ENCODE measurements around the gene BZW2.

DNA sequence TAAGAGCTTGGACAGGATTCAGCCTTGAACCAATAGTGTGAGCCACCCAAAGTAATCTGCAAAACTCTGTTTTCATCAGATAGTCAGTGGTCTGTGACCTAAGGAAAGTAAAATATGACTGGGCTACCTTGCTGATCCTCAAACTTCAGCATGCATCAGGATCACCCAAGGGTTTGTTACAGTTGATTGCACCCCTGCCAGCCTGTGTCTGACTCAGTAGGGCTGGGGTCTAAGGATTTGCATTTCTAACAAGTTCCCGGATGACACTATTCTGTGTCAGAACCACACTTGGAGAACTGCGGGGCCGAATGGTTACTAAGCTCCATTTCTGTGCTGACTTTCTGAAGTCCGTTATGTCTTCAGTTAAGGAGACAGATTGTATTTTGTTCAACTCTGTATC, 66.9 kb downstream of the BZW2 start:
- TF ChIP-seq, protein P1, sequence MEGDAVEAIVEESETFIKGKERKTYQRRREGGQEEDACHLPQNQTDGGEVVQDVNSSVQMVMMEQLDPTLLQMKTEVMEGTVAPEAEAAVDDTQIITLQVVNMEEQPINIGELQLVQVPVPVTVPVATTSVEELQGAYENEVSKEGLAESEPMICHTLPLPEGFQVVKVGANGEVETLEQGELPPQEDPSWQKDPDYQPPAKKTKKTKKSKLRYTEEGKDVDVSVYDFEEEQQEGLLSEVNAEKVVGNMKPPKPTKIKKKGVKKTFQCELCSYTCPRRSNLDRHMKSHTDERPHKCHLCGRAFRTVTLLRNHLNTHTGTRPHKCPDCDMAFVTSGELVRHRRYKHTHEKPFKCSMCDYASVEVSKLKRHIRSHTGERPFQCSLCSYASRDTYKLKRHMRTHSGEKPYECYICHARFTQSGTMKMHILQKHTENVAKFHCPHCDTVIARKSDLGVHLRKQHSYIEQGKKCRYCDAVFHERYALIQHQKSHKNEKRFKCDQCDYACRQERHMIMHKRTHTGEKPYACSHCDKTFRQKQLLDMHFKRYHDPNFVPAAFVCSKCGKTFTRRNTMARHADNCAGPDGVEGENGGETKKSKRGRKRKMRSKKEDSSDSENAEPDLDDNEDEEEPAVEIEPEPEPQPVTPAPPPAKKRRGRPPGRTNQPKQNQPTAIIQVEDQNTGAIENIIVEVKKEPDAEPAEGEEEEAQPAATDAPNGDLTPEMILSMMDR (IDR thresholded peaks at IDR 0.05): no peak
- no peak for TF ChIP-seq POLR2A (IDR thresholded peaks at IDR 0.05)
- TF ChIP-seq EP300 (IDR thresholded peaks at IDR 0.05): no peak

All from tibial nerve (tissue), 4 donors.